HG02571 (cell line): ENCODE measurements around the gene TBC1D14.

Experiments used
- ATAC-seq: cut with Tn5 transposase; IDR thresholded peaks from one replicate; pipeline ENCODE4 v1.9.1; 2021; ENCODE audit warnings: mild to moderate bottlenecking, moderate library complexity; ENCODE audit not compliant: unreplicated experiment

TBC1D14 gene

DNA sequence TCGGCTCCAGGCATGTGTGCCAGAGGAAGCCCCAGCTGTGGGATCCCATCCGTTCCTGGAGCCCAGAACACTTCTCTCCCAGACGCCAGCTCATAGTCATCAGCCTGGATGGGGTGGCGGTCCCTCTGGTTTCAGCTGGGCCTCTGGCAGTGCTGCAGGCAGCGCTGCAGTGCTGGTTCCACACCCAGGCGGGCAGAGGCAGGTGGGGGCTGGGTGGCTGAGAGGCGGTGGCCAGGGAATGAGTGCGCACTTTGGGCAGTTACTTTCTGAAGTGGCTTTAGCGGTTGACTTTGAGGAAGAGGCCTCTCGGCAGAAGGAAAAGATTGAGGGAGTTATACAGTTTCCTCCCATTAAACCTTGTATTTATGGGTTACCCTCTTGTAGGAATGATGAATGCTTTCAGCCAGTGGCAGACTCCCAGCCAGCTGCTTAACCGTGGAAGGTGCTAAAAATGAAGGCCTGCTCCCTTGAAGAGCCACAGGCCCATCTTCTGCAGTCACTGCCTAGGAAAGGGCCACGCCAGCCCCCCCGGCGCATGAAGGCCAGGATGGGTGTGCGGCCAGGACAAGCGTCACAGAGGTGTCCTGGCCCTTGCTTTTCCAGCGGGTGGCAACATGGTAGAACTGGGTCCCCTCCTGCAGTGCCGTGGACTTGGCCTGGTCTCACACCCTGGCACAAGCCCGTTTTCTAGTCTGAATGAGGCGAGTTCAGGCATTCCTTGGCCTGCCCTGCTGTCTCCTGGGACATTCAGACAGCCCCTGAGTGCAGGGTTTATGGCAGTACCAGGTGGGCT lies 143.5 kb downstream of the TBC1D14 start:
- no peak for ATAC-seq

DNA sequence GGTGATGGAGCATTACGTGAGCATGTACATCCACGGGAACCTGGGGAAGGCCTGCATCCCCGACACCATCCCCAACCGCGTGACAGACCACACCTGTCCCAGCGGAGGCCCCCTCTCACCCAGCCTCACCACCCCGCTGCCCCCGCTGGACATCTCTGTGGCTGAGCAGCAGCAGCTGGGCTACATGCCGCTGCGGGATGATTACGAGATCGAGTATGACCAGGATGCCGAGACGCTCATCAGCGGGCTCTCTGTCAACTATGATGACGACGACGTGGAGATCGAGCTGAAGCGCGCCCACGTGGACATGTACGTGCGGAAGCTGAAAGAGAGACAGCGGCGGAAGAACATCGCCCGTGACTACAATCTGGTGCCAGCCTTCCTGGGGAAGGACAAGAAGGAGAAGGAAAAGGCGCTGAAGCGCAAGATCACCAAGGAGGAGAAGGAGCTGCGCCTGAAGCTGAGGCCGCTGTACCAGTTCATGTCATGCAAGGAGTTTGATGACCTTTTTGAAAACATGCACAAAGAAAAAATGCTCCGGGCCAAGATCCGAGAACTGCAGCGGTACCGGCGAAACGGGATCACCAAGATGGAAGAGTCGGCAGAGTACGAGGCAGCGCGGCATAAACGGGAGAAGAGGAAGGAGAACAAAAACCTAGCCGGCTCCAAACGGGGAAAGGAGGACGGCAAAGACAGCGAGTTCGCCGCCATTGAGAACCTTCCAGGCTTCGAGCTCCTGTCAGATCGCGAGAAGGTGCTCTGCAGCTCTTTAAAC lies 144.7 kb downstream of the TBC1D14 start:
- ATAC-seq: no peak

DNA sequence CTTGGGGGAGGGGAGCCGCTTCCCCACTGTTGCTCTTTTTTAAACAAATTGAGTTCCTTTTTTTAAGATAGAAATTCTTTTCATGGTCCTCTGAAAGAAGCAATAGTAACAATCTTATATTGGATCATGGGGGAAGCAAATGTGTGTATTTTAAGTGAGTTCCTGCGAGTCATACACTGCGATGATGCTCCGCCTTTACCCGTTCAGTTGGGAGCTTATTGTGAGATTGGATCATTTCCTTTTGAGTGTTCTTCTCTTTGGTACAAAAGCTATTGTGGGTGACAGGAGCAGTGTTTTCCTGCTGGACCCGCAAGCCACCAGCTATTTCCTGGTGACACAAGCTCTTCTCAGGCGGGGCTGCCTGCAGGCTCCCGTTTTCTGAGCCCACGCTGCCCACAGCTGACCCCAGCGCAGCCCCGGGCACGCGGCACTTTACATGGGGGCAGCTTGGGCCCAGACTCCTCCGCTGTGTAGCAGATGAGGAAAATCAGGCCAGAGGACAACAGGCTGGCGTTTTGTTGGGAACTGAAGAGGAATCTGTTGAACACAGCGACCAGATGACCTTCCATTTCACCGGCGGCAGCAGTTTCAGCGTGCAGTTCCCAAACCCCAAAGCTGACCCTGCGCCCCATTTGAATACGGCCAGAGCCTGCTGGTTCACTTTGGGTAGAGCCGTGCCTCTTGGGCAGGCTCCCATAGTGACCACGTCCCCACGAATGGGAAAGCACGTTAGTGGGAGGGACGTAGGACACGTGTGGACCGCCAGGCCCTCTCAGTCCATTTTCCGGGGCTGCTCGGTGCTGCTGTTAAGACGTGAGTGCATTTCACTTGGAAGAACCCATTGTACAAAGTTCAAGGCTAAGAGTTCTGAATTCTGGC lies 145.7 kb downstream of the TBC1D14 start:
- no peak for ATAC-seq

DNA sequence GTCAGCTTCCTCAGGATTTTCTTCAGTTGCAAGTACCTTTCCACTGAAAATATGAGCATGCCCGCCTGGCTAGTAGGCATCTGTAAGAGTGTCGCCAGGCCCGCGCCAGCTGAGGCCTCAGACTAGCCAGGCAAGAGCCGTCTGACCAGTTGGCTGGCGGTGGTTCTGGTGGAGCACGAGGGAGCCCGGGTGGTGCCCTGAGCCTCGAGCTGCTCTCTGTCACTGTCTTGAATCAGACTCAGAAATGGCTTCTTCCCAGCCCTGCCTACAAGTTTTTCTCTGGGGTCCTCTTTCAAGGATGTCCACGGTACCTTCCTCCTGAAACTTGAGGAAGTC lies 146.3 kb downstream of the TBC1D14 start:
- no peak for ATAC-seq

DNA sequence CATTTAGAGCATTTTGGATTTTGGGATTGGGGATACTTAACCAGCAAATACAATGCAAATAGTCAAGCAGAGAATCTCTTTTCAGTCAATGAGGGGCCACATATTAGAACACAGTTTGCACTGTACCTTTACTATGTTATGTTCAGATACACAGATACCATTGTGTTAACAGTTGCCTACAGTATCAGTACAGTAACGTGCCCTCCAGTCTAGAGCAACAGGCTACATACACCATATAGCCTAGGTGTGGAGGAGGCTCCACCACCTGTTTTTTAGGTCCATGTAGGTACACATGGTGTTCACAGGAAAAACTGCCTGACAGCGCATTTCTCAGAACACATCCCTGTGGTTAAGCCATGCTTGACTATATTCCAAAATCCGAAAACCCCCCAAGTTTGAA lies 149.2 kb downstream of the TBC1D14 start:
- peak; percentile 6 for ATAC-seq

DNA sequence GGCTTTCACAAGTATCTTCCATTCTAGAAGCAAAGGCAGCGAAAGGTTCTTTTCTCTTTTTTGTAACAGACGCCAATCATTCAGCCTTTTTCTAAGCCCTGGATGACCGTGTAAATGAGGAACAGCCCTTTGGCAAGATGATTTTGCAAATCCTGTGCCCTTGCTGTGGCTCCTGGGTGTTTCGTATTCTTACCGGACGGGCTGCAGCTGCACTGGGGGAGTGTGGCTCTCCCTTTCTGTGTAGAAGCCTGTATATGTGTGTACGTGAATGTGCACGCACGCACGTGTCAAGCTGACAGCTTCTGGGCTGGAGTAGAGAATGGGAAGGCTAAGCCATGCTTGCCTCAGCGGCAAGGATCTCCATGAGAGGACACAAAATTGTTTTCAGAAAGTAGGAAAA lies 150.0 kb downstream of the TBC1D14 start:
- no peak for ATAC-seq

DNA sequence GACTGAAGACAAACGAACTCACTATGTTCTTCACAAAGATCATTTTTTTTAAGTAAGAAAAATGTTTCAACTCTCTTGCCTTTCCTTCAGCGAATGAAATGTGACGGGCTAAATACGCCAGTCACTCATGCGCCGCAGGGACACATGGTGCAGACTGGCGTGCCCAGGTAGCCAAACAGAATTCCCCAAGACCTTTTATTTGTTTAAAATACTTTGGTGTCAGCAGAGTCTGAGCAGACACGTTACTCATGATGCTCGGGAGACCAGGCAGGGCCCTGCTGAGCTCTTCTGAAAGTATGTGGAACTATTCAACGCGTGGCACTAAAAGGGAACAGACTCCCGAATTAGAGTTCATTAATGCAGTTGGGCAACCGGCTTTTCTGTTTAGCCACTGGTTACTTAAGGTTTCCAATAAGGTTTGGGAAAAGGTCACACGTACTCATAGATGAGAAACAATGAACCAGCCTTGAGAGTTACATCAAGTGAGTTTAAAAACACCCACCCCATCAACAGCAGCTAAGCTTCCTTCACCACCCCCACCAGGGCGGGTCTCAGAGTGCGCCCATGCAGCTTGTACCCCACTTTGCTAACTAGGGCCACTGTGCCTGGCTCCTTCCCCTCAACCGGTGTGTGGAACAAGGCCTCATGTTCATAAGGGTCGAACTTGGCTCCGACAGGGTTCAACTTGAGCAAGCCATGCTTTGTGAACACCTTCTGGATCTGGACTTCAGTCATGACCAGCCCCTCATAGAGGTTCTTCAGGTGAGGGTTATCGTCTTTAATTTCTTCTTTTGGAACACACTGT lies 150.9 kb downstream of the TBC1D14 start:
- no peak for ATAC-seq

DNA sequence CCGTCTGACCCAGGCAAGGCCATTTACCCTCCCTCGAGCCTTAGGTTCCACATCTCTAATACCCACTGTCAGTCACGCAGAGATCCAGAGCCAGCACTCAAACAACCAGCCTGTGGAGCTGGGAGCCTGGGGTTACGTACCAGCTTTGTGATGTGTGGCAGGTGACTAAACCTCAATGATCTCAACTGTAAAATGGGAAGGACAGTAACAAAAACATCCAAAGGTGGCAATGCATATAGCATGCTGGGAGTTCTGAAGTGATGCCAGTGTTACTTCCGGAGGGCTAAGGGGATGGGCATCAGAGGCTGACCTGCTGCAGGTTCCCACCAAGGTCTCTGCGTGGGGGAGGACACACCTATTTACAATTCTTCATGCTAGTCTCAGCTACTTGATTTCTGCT lies 152.2 kb downstream of the TBC1D14 start:
- no peak for ATAC-seq

DNA sequence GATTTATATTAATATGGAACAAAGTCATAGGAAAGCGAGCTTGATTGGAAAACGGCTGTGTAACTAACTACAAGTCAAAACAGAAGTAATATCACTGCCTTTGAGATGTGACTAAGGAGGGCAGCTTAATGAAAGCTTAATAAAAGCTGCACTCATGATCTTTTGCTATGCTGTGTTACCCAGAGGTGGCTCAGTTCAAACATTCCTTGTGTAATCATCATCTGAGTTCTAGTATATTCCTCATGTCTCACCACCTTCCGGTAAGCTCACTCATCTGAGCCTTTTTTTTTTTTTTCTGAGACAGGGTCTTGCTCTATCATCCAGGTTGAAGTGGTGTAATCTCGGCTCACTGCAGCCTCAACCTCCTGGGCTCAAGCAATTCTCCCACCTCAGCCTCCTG lies 153.2 kb downstream of the TBC1D14 start:
- ATAC-seq: no peak

DNA sequence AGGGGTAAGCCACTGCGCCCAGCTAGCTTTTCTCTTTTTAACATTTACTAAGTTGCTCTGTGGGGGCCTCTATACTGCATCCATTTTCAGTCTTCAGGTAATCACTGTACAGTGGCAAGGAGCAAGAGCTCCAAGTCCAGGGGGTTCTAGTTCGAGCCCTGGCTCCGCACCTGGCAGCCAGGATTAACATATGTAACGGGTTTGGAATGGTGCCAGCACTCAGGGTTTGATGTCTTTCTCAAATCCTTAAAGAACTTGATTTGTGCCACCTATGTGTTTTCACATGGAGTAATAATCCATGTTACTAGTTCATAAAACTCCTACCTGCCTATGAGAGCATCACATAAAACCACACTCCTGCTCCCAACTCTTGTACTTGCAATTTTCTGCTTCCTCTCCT lies 153.7 kb downstream of the TBC1D14 start:
- no peak for ATAC-seq

DNA sequence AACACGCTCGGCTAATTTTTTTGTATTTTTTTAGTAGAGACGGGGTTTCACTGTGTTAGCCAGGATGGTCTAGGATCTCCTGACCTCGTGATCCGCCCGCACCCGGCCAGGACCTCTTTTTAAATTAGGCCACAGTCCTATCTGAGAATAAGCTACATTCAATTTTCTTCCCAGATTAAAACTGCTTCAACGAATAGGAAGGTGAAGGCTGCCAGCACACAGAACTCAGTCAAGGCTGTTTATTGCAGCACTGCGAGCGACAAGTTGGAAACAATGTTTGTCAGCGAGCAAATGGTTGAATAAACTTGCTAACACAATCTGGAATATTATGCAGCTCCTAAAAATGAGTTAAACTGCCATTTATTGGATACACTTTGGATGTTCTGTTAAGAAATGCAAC lies 156.4 kb downstream of the TBC1D14 start:
- ATAC-seq: no peak

DNA sequence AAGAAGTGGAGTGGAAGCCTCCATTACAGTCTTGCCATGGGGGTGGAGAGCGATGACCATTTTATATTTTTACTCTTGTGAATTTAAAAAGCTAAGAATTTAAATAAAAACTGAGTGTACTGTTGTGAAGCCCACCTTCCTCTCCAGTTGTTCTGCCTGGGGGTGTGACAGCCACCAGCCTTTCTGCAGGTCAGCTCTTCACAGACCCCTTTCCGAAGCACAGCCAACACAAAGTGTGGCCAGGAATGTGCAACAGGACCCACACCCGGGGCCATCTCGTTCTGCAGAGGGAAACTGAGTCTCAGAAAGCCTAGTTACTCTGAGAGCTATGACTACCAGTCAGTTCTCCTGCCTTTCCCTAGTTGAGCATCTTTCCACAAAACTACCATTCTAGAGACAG lies 156.9 kb downstream of the TBC1D14 start:
- ATAC-seq: no peak

DNA sequence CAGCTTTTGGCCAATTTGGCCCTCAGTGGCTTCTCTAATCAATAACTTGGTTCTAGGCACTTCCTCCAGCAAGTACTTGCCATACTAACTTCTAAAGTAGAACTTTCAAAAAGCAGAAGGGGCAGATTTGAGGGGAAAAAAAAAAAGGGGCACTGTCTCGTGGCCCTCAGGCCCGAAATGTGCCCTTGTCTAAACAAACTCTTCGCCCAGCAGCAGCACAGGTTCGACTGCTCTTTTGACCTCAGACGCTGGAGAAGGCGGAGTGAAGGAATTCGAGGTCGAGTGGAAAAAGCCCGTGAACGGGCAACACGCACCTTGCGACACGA lies 157.5 kb downstream of the TBC1D14 start:
- no peak for ATAC-seq

DNA sequence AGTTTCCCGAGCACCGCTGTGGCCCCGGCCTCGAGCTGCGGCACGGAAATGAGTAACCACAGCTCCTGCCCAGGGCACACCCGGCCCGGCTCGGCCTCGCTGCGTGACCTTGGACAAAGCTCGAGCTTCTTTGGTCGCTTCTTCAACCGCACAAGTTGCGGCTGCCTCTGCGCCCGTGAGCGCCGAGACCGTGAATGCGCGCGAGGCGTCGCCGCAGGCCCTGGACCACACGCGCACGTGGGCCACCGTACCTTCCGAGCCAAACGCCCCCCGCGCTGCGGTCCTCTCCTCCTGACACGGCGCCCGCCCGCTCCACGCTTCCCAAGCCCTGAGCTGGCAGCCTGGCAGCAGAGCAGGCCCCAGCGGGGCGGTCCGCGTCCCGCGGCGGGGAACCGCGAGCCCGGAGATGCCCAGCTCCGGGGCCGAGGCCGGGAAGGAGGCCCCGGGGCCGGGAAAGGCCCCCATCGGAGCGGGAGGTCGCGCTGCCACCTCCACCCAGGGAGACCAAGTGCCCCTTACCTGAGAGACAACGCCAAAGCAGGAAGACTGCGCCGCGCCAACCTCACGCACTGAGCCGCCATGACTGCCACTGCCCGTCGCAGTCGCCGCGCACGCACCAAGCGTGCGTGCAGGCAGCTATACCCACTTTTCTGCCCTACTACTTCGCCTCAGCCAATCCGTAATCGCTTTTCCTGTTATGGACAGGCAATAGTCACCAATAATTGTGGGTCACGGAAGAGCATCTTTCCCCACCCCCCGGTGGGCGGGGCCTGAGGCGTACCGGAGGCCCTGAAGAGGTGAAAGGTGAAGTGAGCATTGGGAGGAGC lies 158.0 kb downstream of the TBC1D14 start, which contains the start of gene GRPEL1:
Gene GRPEL1, minus strand, starts transcription at position 613 of the 827 bp plus-strand sequence. Its CDS starts 32 bp downstream, at position 581.
- ATAC-seq: peak; percentile 92

DNA sequence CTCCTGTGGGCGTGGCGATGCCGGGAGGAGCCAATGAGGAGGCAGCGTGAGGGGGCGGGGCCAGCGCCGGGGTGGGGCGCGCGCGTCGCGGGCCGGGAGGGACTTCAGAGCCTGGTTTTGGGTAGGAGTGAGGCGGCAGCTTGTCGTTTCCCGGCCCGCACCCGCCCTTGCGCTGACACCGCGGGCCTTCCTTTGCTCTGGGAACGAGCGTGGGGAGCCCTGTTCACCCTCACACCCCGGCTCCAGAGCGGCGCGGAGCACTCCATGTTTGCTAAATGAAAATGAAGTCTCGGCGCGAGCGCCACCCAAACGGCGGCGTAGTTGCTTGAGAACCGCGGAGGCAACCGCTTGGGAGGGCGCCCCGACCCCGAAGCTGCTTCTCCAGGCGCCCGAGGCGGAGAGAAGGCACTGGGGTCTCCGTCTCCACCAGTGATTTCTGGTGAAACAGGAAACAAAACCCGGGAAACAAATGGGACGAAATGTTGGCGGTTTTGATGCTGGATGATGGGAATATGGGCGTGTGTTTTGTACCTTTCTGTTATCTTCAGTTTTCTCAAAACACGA lies 158.7 kb downstream of the TBC1D14 start:
- ATAC-seq: peak; percentile 11

DNA sequence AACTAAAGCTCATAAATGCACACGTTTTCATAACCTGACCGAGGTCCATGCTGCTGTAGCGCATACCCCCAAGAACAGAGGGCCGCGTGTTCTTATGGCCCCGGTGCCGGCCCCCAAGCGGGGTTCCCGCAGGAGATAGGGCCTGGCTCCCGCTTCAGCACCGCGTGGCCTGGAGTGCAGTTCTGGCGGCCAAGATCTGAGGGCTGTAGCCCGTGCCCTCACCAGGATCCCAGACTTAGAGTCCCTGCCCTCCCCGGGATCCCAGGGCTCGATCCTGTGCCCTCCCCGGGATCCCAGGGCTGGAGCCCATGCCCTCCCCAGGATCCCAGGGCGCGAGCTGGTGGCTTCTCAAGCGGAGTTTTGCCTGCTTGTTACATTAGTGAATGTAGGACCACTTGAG lies 159.3 kb downstream of the TBC1D14 start:
- ATAC-seq: no peak

DNA sequence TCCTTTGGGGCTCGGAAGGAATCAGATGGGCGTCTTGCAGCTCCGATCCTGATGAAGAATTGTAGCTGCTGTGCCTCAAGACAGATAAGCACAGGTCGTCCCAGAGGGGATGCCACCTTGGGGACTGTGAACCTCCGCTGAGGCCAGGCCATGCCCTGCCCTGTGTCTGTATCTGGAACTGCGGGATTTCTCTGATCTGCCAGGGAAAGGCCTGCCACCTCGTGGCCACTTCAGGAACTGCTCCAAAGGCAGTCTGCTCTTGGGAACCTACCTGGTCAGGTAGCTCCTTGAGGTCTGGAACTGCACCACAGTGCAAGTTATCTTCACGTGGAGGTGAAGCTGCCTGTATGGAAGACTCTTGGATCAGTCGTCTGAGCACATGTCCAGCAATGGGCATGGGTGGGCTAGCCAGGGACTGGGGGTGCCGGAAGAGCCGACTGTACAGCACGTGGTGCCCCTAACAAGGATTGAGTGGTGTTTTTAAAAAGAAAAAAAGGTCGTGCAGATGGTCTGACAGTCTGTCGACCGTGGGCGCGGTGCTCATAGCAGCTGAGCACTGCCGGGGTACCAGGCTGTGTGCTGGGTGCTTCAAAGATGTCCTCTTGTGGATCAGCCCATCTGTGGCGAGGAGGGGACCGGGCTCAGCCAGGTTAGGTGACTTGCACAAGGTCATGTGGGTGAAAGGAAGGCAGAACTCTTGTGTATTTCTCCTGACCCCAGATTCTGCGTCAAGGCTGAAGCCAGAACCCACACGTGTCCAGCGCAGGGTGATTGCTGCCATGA lies 161.3 kb downstream of the TBC1D14 start:
- peak; percentile 26 for ATAC-seq

DNA sequence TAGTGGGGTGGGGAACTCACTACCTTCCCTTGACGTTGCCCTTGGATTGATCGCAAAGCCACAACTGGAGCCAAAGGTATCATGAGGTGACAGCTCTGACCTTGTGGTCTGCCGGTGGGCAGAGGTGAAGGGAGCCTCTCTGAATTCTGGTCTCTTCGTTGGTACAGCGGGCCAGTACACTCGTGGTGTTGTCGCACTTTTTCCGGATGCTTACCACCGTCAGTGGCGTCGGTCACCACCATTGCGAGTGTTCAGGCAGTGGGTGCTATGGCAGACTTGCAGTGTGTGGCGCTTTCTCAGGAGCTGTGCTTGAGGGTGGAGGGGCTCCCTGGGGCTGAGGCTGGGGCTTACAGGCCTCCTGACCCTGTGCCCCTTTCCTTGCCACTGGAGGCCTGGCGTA lies 163.4 kb downstream of the TBC1D14 start:
- ATAC-seq: no peak
